Myometrial cell (primary cell): ENCODE measurements around the gene ZNF346. TPM values are rescaled to one million over a fixed set of nuclear protein-coding genes. Genes with fewer than 3 reads are reported as not detected.

ENCODE experiments used
- total RNA-seq: library from RNA; depleted of rRNA; stranded (reverse); fragments of >200 nt; gene quantifications from 2 replicates; pipeline ENCODE4 v1.2.3, GENCODE V29; 2015

Gene ZNF346
- total RNA-seq, result 8.4 and 9.4 TPM in 2 replicates

GRCh38 chr5:177022386-177023302 is at the start of gene ZNF346:
TSS of gene ZNF346 (plus strand) at chr5:177022696. CDS start at chr5:177022739, 43 bp downstream.

GRCh38 chr5:177006265-177006972 is 16.1 kb upstream of the ZNF346 start, which contains the start of gene UIMC1:
TSS of gene UIMC1 (minus strand) at chr5:177006779. CDS start at chr5:176982615, 24,164 bp downstream.

GRCh38 chr5:177086654-177087397 is 64.3 kb downstream of the ZNF346 start, which contains the start of gene FGFR4:
TSS of gene FGFR4 (plus strand) at chr5:177086915. CDS start at chr5:177089603, 2,688 bp downstream.

Other genes with a start within 250 kb of the ZNF346 start
- under 0.01 and 0.18 TPM in 2 replicates for gene UNC5A, start 212.1 kb upstream of the ZNF346 start, total RNA-seq
- gene HK3, start 123.3 kb upstream of the ZNF346 start, total RNA-seq, result not detected in 2 replicates
- gene UIMC1, start 15.9 kb upstream of the ZNF346 start, total RNA-seq, result 22.8 and 24.8 TPM in 2 replicates
- gene FGFR4, start 64.2 kb downstream of the ZNF346 start, total RNA-seq, result 0.29 and 1.6 TPM in 2 replicates
- gene NSD1, start 111.1 kb downstream of the ZNF346 start, total RNA-seq, result 17.6 and 18.8 TPM in 2 replicates